ENCODE data around the gene GALNT1.

GALNT1 gene

GRCh38 chr18:35756506-35757117 is 175.1 kb downstream of the GALNT1 start:
- Histone ChIP-seq H3K4me3 (no peak overlapping the region), H3K9ac (ENCODE audit: insufficient read length) (no peak overlapping the region), H3K36me3 (ENCODE audit: insufficient read depth, low read length) (no peaks in the 10 kb centered on the region), H3K27ac (no peak overlapping the region), H3K9me3 (ENCODE audit: low read depth, low read length) (no peaks in the 10 kb centered on the region)
- TF ChIP-seq FOXP2 (optimal IDR thresholded peaks at IDR 0.05; ENCODE audit: control extremely low read depth, extremely low read length, insufficient read depth) (no peak), POLR2AphosphoS5 (IDR thresholded peaks at IDR 0.05; ENCODE audit: borderline replicate concordance, low read depth, low read length) (no peak), EZH2 (IDR thresholded peaks at IDR 0.05) (no peak)
- DNase-seq (ENCODE audit: low read depth, low spot score) = peak; percentile 14
